K562 (cell line): ENCODE results near the gene NOCT. TPM values are rescaled to one million over a fixed set of nuclear protein-coding genes. Genes with fewer than 3 reads are reported as not detected.

ENCODE experiments used
- BRD9 ChIP-seq: fragments of 450-650 bp; IDR thresholded peaks from 2 replicates; pipeline ENCODE4 v1.6.1; 2018; ENCODE audit warnings: low read depth; ENCODE audit not compliant: partially characterized antibody
- CBFA2T2 ChIP-seq: fragments of 450-650 bp; conservative IDR thresholded peaks from 2 replicates; pipeline ENCODE4 v1.6.1; 2017; ENCODE audit warnings: mild to moderate bottlenecking
- MAFK ChIP-seq: IDR thresholded peaks from 2 replicates; pipeline ENCODE4 v1.6.1; 2011; ENCODE audit warnings: low read length, improper control_type of control experiment
- PHB2 ChIP-seq: fragments of 450-650 bp; IDR thresholded peaks from 2 replicates; pipeline ENCODE4 v1.6.1; 2017; ENCODE audit warnings: low read depth
- PHF8 ChIP-seq: fragments of 200-600 bp; sonication (generic); IDR thresholded peaks from 2 replicates; pipeline ENCODE4 v1.6.1; 2012; ENCODE audit warnings: mixed run types, mild to moderate bottlenecking, inconsistent platforms, low read length, moderate library complexity, borderline replicate concordance
- PYGO2 ChIP-seq: fragments of 450-650 bp; IDR thresholded peaks from 2 replicates; pipeline ENCODE4 v1.6.1; 2016; ENCODE audit warnings: mild to moderate bottlenecking, missing genetic modification characterization, moderate library complexity, missing compliant biosample characterization
- TBL1XR1 ChIP-seq, 2 experiments: IDR thresholded peaks; 2 replicates each; pipeline ENCODE4 v1.6.1; 2012; ENCODE audit warnings: improper control_type of control experiment in 2 of 2, low read length in 2 of 2, mild to moderate bottlenecking in 1 of 2
- YBX1 ChIP-seq: fragments of 450-650 bp; IDR thresholded peaks from 2 replicates; pipeline ENCODE4 v1.7.1; 2016; ENCODE audit warnings: mild to moderate bottlenecking
- ZNF133 ChIP-seq: fragments of 250-450 bp; sonication (Bioruptor Pico); IDR thresholded peaks from 2 replicates; pipeline ENCODE4 v1.4.0; 2020; ENCODE audit warnings: mild to moderate bottlenecking
- polyA plus RNA-seq, 8 experiments: library from polyadenylated mRNA; depleted of rRNA in 4 of 8; stranded (reverse) in 5 of 8; unstranded in 3 of 8; fragments of >200 nt; fragmentation: Nextera tagmentation in 2 of 8; fragmentation: Illumina TruSeq in 1 of 8; extraction: Ambion mirVana in 2 of 8; extraction: Trizol in 1 of 8; gene quantifications; 2 replicates each; pipeline versions ENCODE4 v1.2.1 to v1.2.3, GENCODE V29; 2011 to 2014; ENCODE audit warnings: inconsistent platforms in 1 of 8, missing spikeins in 1 of 8
- total RNA-seq, 7 experiments: library from RNA; depleted of rRNA in 6 of 7; stranded (reverse); fragments of >200 nt in 6 of 7; fragmentation: Illumina TruSeq in 2 of 7; extraction: Trizol in 2 of 7; gene quantifications; 2 replicates each; pipeline versions ENCODE4 v1.2.1 to v1.2.3, GENCODE V29; 2011 to 2021; ENCODE audit warnings: low replicate concordance in 1 of 7
- TF ChIP-seq, protein P1 (sequence below), 2 experiments: fragments of 250-450 bp in 1 of 2; fragments of 450-650 bp in 1 of 2; sonication (Bioruptor Pico) in 1 of 2; IDR thresholded peaks; 2 replicates each; pipeline versions ENCODE4 v1.6.1 to v1.8.0; 2016 to 2021; ENCODE audit warnings: mild to moderate bottlenecking in 2 of 2, moderate library complexity in 2 of 2, missing compliant biosample characterization in 1 of 2, missing genetic modification characterization in 1 of 2
- TF ChIP-seq, protein P2 (sequence below), 2 experiments: fragments of 450-650 bp in 1 of 2; sonication (generic) in 1 of 2; formaldehyde crosslinking in 1 of 2; IDR thresholded peaks; 2 replicates each; pipeline versions ENCODE4 v1.7.1 to v1.9.0; 2016 to 2022; ENCODE audit warnings: inconsistent platforms in 1 of 2, mild to moderate bottlenecking in 1 of 2, missing genetic modification reagents in 1 of 2
- TF ChIP-seq, protein P3 (sequence below): fragments of 450-650 bp; conservative IDR thresholded peaks from 2 replicates; pipeline ENCODE4 v1.6.1; 2016; ENCODE audit warnings: missing genetic modification characterization, low read depth, mild to moderate bottlenecking, missing compliant biosample characterization, moderate library complexity

The NOCT gene
- total and polyA plus RNA-seq, 9 of the 15 experiments (the other 6 are each of a cell fraction or from before 2014, with no cell fraction given), result 1.3 to 20.2 (median 11.1) TPM

DNA sequence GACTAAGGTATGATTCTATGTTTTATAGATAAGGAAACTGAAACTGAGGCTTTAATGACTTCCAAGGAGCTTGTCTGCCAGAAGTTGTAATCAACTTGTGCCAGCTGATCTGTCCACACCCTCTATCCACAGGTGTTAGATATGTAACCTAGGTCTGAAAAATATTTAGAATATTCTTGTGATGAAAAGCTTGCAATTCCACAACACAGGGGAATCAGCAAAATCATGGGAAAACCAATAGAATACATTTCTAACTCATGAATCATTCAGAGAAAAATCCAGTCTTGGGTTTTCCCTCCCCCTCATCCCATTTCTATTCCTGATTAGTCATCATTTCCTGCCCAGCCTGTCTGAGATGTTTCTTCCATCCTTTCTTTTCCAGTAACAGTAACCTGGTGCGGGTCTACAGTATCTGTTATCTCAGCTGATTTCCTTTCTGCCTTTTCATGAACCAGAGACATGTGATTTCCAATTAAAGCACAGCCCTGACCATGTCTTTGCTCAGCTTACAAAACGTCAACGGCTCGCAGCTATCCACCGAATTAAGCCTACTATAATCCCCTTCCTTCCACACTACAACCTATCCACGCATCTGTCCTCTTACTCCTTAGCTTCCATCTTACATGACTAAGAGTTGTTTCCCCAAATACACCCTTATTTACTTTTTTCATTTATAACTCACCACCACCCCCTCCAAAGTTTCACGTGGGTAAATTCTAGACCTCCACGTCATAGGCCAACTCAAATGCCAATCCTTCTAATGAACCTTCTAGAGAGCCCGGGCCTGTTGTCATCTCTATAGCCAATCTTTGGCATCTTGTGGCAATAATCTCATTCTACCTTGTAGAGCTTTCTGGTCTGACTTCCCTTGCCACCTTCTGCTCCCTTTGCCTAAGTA lies 961 bp upstream of the NOCT start (continued):
- TF ChIP-seq TBL1XR1 (IDR thresholded peaks at IDR 0.05; ENCODE audit: low read length in 2 of 2), result 0 out of 4 replicates have a peak, but pooled peaks of 1 of the 2 experiments have one; percentile 32
- TF ChIP-seq PHB2, result 0 out of 2 replicates have a peak, but pooled peaks have one; percentile 12
- no peak for TF ChIP-seq YBX1
- TF ChIP-seq CBFA2T2, result peak; percentile 37; the same call in 1 of the 2 replicates
- no peak for TF ChIP-seq BRD9
- no peak for TF ChIP-seq PHF8
- no peak for TF ChIP-seq ZNF133 (CRISPR knock-in tag)
- TF ChIP-seq MAFK, result peak; percentile 63
- TF ChIP-seq, protein P1, sequence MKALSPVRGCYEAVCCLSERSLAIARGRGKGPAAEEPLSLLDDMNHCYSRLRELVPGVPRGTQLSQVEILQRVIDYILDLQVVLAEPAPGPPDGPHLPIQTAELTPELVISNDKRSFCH (CRISPR knock-in tag; IDR thresholded peaks at IDR 0.05), result no peak
- TF ChIP-seq, protein P1 (tag; IDR thresholded peaks at IDR 0.05), result 0 out of 2 replicates have a peak, but pooled peaks have one; percentile 21
- TF ChIP-seq, protein P2, sequence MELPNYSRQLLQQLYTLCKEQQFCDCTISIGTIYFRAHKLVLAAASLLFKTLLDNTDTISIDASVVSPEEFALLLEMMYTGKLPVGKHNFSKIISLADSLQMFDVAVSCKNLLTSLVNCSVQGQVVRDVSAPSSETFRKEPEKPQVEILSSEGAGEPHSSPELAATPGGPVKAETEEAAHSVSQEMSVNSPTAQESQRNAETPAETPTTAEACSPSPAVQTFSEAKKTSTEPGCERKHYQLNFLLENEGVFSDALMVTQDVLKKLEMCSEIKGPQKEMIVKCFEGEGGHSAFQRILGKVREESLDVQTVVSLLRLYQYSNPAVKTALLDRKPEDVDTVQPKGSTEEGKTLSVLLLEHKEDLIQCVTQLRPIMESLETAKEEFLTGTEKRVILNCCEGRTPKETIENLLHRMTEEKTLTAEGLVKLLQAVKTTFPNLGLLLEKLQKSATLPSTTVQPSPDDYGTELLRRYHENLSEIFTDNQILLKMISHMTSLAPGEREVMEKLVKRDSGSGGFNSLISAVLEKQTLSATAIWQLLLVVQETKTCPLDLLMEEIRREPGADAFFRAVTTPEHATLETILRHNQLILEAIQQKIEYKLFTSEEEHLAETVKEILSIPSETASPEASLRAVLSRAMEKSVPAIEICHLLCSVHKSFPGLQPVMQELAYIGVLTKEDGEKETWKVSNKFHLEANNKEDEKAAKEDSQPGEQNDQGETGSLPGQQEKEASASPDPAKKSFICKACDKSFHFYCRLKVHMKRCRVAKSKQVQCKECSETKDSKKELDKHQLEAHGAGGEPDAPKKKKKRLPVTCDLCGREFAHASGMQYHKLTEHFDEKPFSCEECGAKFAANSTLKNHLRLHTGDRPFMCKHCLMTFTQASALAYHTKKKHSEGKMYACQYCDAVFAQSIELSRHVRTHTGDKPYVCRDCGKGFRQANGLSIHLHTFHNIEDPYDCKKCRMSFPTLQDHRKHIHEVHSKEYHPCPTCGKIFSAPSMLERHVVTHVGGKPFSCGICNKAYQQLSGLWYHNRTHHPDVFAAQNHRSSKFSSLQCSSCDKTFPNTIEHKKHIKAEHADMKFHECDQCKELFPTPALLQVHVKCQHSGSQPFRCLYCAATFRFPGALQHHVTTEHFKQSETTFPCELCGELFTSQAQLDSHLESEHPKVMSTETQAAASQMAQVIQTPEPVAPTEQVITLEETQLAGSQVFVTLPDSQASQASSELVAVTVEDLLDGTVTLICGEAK (IDR thresholded peaks at IDR 0.05), result peak; percentile 43
- TF ChIP-seq, protein P2 (CRISPR knock-in tag; IDR thresholded peaks at IDR 0.05), result no peak
- TF ChIP-seq, protein P3, sequence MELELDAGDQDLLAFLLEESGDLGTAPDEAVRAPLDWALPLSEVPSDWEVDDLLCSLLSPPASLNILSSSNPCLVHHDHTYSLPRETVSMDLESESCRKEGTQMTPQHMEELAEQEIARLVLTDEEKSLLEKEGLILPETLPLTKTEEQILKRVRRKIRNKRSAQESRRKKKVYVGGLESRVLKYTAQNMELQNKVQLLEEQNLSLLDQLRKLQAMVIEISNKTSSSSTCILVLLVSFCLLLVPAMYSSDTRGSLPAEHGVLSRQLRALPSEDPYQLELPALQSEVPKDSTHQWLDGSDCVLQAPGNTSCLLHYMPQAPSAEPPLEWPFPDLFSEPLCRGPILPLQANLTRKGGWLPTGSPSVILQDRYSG, result no peak
- TF ChIP-seq PYGO2, result no peak
